Measurements from ENCODE around the gene RAB11FIP4. TPM values are rescaled to one million over a fixed set of nuclear protein-coding genes. Genes with fewer than 3 reads are reported as not detected.

RAB11FIP4 gene
- total and polyA plus RNA-seq, 9 donors: 1.8 to 16.5 (median 6.4) TPM

DNA sequence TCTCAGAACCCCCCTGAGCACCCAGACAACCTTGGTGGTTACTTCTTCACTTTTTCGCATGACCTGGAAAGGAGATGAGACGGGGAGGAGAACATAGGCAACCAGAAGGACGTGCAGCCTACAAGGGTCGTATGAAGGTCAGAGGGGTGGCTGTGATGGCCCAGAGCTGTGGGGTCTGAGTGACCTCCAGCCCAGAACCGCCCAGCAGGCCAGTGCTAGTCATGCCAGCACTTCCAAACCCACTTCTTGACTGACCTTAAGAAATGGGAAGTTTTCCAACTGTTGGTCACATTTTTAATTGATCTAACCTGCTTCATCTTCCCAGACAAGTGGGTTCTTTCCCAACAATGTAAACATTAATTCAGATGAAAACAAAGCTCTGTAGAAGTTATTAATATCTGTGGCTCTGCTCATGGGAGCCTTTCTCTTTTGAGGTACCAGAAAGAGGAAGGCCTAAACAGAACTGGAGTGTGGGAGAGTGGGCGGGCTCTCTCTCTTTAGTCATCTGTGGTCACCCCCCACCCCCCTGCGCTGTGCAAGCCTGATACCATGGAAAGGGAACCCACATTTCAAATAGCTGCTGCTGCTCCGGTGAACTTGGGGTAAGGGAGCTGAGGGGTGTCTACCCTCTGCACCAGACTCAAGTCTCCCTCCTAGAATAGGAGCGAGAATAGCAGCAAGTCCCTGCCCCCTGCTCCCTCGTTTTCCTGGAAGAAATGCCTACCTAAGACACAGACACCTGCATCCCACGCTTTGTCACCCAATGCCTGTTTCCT, 101.6 kb downstream of the RAB11FIP4 start:
- Histone ChIP-seq H3K27me3 (no peaks in the 10 kb centered on the region), H3K27ac (no peak overlapping the region), H3K4me3 (no peak overlapping the region), H3K36me3 (no peaks in the 10 kb centered on the region), H3K4me1 (ENCODE audit: insufficient read depth) (no peaks in the 10 kb centered on the region), H3K9me3 (no peaks in the 10 kb centered on the region)
- DNase-seq: no peak
- WGBS, 3 donors: 85 to 88% (median 88%) methylated on average over 11 of the region's 11 CpGs
- TF ChIP-seq POLR2A (IDR thresholded peaks at IDR 0.05): no peak
- TF ChIP-seq, protein P1, sequence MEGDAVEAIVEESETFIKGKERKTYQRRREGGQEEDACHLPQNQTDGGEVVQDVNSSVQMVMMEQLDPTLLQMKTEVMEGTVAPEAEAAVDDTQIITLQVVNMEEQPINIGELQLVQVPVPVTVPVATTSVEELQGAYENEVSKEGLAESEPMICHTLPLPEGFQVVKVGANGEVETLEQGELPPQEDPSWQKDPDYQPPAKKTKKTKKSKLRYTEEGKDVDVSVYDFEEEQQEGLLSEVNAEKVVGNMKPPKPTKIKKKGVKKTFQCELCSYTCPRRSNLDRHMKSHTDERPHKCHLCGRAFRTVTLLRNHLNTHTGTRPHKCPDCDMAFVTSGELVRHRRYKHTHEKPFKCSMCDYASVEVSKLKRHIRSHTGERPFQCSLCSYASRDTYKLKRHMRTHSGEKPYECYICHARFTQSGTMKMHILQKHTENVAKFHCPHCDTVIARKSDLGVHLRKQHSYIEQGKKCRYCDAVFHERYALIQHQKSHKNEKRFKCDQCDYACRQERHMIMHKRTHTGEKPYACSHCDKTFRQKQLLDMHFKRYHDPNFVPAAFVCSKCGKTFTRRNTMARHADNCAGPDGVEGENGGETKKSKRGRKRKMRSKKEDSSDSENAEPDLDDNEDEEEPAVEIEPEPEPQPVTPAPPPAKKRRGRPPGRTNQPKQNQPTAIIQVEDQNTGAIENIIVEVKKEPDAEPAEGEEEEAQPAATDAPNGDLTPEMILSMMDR (IDR thresholded peaks at IDR 0.05): no peak
- TF ChIP-seq EP300 (IDR thresholded peaks at IDR 0.05): no peak
- intact Hi-C loops (cut with DNase I): no loop called here

DNA sequence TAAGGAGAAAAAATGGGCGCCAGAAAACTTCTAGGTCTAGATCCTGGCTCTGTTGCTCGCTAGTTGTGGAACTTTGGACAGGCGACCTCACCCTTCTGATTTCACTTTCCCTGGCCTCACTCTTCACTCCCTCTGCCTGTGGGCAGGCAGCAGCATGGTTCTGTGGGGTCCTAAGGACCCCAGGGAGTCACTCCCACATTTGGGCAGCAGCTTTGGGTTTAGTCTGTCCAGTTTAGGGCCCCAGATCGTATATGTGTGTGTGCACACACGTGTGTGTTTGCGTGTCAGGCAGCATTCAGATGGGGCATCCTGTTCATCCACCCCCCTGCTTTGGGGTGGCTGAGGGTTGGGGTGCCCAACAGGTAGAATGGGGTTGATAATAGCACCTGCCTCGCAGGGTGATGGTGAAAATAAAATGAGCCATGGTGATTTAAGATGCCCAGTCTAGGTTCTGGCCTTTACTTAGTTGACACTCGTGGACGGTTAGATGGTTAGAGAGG, 102.2 kb downstream of the RAB11FIP4 start:
- no peaks in the 10 kb centered on the region for H3K9me3 ChIP-seq
- 88 to 94% (median 92%) methylated on average over 9 of the region's 9 CpGs for WGBS, 3 donors
- H3K4me3 ChIP-seq: no peak overlapping the region

DNA sequence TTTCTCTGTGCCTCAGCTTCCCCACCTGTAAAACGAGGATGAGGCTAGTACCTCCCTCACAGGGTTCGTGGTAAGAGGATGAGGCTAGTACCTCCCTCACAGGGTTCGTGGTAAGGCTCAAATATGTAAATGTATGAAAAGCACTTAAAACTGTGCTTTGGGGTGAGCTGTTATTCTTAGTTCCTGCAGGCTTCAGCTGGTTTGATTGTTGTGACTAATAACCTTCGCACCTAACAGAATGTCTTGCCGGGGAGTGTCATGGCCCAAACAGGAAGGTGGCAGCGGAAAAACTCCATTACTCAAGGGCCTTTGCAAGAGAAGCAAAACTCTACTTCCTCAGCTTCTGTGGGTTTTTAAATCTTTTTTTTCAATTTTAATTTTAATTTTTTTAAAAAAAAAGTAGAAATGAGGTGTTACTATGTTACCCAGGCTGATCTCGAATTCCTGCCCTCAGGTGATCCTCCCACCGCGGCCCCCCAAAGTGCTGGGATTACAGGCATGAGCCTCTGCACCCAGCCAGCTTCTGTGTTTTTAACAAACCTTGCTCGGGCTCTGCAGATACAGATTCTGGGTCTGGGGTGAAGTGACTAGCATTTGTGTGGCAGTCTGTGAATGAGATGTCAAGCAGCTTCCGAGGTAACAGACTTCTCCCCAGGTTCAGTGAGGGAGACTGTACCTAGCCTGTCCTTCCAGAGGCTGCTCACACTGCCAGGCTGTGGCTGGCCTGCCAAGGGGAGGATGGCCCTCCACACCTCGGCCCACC, 103.0 kb downstream of the RAB11FIP4 start:
- no peak for TF ChIP-seq EP300 (IDR thresholded peaks at IDR 0.05)
- no peak for TF ChIP-seq POLR2A (IDR thresholded peaks at IDR 0.05)
- TF ChIP-seq, protein P1 (IDR thresholded peaks at IDR 0.05): no peak
- Histone ChIP-seq H3K36me3 (no peaks in the 10 kb centered on the region), H3K4me3 (no peak overlapping the region), H3K4me1 (ENCODE audit: insufficient read depth) (no peaks in the 10 kb centered on the region), H3K27ac (no peak overlapping the region), H3K9me3 (no peaks in the 10 kb centered on the region), H3K27me3 (no peaks in the 10 kb centered on the region)
- 81 to 85% (median 82%) methylated on average over 12 of the region's 12 CpGs for WGBS, 3 donors
- no peak for DNase-seq
- intact Hi-C loops (cut with DNase I): no loop called here

More for the DNA sequence above, 102.2 kb downstream of the RAB11FIP4 start:
- TF ChIP-seq, protein P1 (IDR thresholded peaks at IDR 0.05): no peak
- TF ChIP-seq POLR2A (IDR thresholded peaks at IDR 0.05): no peak
- no peak for TF ChIP-seq EP300 (IDR thresholded peaks at IDR 0.05)
- Histone ChIP-seq H3K27me3 (no peaks in the 10 kb centered on the region), H3K27ac (no peak overlapping the region), H3K36me3 (no peaks in the 10 kb centered on the region), H3K4me1 (ENCODE audit: insufficient read depth) (no peaks in the 10 kb centered on the region)
- intact Hi-C loops (cut with DNase I): no loop called here
- DNase-seq: no peak

DNA sequence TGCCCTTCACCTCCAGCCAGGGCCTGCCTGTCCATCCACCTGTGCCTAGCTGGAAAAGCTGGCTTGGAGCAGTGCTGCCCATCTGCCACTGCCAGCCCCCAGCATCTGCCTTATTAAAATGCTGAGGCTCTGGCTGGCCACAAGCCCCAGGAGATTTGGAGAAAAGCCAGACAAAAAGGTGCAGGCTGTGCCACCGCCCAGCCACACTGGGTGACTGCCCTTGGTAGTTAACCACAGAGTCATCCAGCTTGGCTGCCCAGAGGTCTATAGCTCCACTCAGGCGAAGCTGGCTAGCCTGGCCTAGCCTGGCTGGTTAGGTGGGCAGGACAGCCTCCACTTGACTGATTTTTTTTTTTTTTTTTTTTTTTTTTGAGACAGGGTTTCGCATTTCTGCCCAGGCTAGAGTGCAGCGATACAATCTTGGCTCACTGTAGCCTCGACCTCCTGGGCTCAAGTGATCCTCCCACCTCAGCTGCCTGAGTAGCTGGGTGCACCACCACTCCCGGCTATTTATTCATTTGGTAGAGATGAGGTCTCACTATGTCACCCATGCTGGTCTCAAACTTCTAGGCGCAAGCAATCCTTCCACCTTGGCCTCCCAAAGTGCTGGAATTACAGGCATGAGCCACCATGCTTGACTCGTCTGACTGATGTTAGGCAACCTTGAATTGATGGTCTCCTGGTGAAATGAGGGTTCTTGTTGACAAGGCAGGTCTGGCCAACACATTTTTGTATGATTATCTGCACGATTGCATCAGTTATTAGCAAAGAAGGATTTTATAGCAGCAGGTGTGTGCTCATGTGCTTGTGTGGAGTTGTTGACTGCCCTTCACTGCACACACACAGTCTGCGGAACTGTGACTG, 103.8 kb downstream of the RAB11FIP4 start:
- no peak overlapping the region for H3K27ac ChIP-seq

More for the DNA sequence above, 103.8 kb downstream of the RAB11FIP4 start:
- no peak for DNase-seq
- Histone ChIP-seq H3K4me1 (ENCODE audit: insufficient read depth) (peaks cover 4% of the 10 kb centered on the region), H3K27me3 (no peaks in the 10 kb centered on the region), H3K9me3 (no peaks in the 10 kb centered on the region), H3K36me3 (no peaks in the 10 kb centered on the region), H3K4me3 (no peak overlapping the region)
- intact Hi-C loops (cut with DNase I): no loop called here
- WGBS, 3 donors: 88 to 93% (median 92%) methylated on average over 10 of the region's 10 CpGs
- TF ChIP-seq, protein P1 (IDR thresholded peaks at IDR 0.05): no peak
- TF ChIP-seq POLR2A (IDR thresholded peaks at IDR 0.05) (no peak), EP300 (IDR thresholded peaks at IDR 0.05) (no peak)
